Thoracic aorta (tissue), 2 donors: ENCODE results near the gene UBA1. TPM values are rescaled to one million over a fixed set of nuclear protein-coding genes. Genes with fewer than 3 reads are reported as not detected.

Experiments
- total RNA-seq, 2 donors: library from RNA; depleted of rRNA; stranded (reverse); fragments of >200 nt; gene quantifications; one replicate each; pipeline versions ENCODE4 v1.1.0 to v1.2.3, GENCODE V29; 2016

UBA1 gene
- total RNA-seq, 2 donors from 2014 or later, result 132 to 133 TPM

Other genes with a start within 250 kb of the UBA1 start
- 10 to 100 TPM; 16.1 to 21.4 TPM for gene RGN, start 115.4 kb upstream of the UBA1 start, total RNA-seq
- 10 to 100 TPM; 24.0 to 35.3 TPM for gene NDUFB11, start 49.1 kb upstream of the UBA1 start, total RNA-seq
- gene RBM10, start 48.6 kb upstream of the UBA1 start, total RNA-seq, result 10 to 100 TPM; 24.1 to 25.2 TPM
- gene CDK16, start 24.9 kb downstream of the UBA1 start, total RNA-seq, result 10 to 100 TPM; 66.7 to 74.6 TPM
- 10 to 100 TPM; 50.8 to 68.6 TPM for gene USP11, start 39.2 kb downstream of the UBA1 start, total RNA-seq
- gene ZNF157, start 176.7 kb downstream of the UBA1 start, total RNA-seq, result not detected